IMR-90 (cell line): Measurements from ENCODE around the gene SSBP3. TPM values are rescaled to one million over a fixed set of nuclear protein-coding genes. Genes with fewer than 3 reads are reported as not detected.

Experiments
- ATAC-seq: fragments of 200-7000 bp; cut with Tn5 transposase; 2 replicates; pipeline ENCODE4 v1.9.1; 2020; ENCODE audit warnings: low read depth, mild to moderate bottlenecking, moderate library complexity
- BruUV-seq: library from RNA; stranded (reverse); fragments of 400-500 nt; replicated peaks from 2 replicates; lab custom pipeline; 2021; lab: Mats Ljungman, UMichigan
- CTCF ChIA-PET: fragments of 300-600 bp; formaldehyde crosslinking; extraction: SDS; loops from one replicate; lab custom pipeline; 2021; ENCODE audit warnings: antibody characterized with exemption; lab: Yijun Ruan, JAX
- POLR2A ChIA-PET: fragments of 300-600 bp; sonication (Branson Sonifier 250); formaldehyde crosslinking; loops from one replicate; lab custom pipeline; 2022; ENCODE audit warnings: antibody characterized with exemption; ENCODE audit not compliant: unreplicated experiment; lab: Charles Lee
- DNase-seq: peaks from one replicate; pipeline ENCODE4 v3.0.0; 2013
- H2AFZ ChIP-seq: replicated peaks from 2 replicates; pipeline ENCODE3; 2013; ENCODE audit warnings: low read length, mild to moderate bottlenecking; ENCODE audit not compliant: poor library complexity
- H2AK5ac ChIP-seq: 2 replicates; pipeline ENCODE4 v1.6.1; 2013; ENCODE audit warnings: low read depth, low read length, inconsistent platforms
- H2AK9ac ChIP-seq: replicated peaks from 2 replicates; pipeline ENCODE3; 2013; ENCODE audit warnings: mild to moderate bottlenecking, low read depth, low read length, moderate library complexity; ENCODE audit not compliant: poor library complexity
- H2BK120ac ChIP-seq: 2 replicates; pipeline ENCODE4 v1.6.1; 2013; ENCODE audit warnings: low read depth, low read length, inconsistent platforms
- H2BK15ac ChIP-seq: 3 replicates; pipeline ENCODE4 v1.6.1; 2013; ENCODE audit warnings: low read depth, low read length, inconsistent platforms
- H2BK20ac ChIP-seq: 2 replicates; pipeline ENCODE4 v1.6.1; 2013; ENCODE audit warnings: low read depth, mild to moderate bottlenecking, inconsistent platforms, low read length, moderate library complexity
- H2BK5ac ChIP-seq: 2 replicates; pipeline ENCODE4 v1.6.1; 2013; ENCODE audit warnings: mild to moderate bottlenecking, low read depth, low read length, inconsistent platforms; ENCODE audit not compliant: poor library complexity, severe bottlenecking
- H3K14ac ChIP-seq: replicated peaks from 2 replicates; pipeline ENCODE4 v1.6.1; 2013; ENCODE audit warnings: low read depth, low read length, inconsistent platforms
- H3K18ac ChIP-seq: 2 replicates; pipeline ENCODE4 v1.6.1; 2013; ENCODE audit warnings: low read depth, low read length, control low read depth
- H3K23ac ChIP-seq: 2 replicates; pipeline ENCODE4 v1.6.1; 2013; ENCODE audit warnings: low read depth, low read length, inconsistent platforms
- H3K27ac ChIP-seq: 2 replicates; pipeline ENCODE4 v1.5.1; 2013; ENCODE audit warnings: mild to moderate bottlenecking, control low read depth, low read length; ENCODE audit not compliant: insufficient read depth
- H3K27me3 ChIP-seq: 2 replicates; pipeline ENCODE4 v1.6.1; 2013; ENCODE audit warnings: low read length; ENCODE audit not compliant: control insufficient read depth, insufficient read depth
- H3K36me3 ChIP-seq: 2 replicates; pipeline ENCODE4 v1.6.1; 2013; ENCODE audit warnings: low read length, mixed read lengths; ENCODE audit not compliant: control insufficient read depth, insufficient read depth
- H3K4ac ChIP-seq: 2 replicates; pipeline ENCODE4 v1.6.1; 2013; ENCODE audit warnings: low read depth, low read length, inconsistent platforms
- H3K4me1 ChIP-seq: 2 replicates; pipeline ENCODE4 v1.6.1; 2013; ENCODE audit warnings: low read length, mixed read lengths; ENCODE audit not compliant: control insufficient read depth, insufficient read depth
- H3K4me2 ChIP-seq: 2 replicates; pipeline ENCODE4 v1.6.1; 2013; ENCODE audit warnings: low read depth, mild to moderate bottlenecking, control low read depth, low read length, moderate library complexity
- H3K4me3 ChIP-seq: 2 replicates; pipeline ENCODE4 v1.5.1; 2013; ENCODE audit warnings: low read depth, mild to moderate bottlenecking, control low read depth, low read length, moderate library complexity; ENCODE audit not compliant: insufficient read depth
- H3K56ac ChIP-seq: 2 replicates; pipeline ENCODE4 v1.6.1; 2013; ENCODE audit warnings: low read length, inconsistent platforms; ENCODE audit not compliant: insufficient read depth; ENCODE audit errors: extremely low read depth
- H3K79me1 ChIP-seq, 2 experiments: 2 replicates each; pipeline ENCODE4 v1.6.1; 2013; ENCODE audit warnings: low read length in 2 of 2, inconsistent platforms in 1 of 2, low read depth in 1 of 2
- H3K9ac ChIP-seq: 2 replicates; pipeline ENCODE4 v1.6.1; 2013; ENCODE audit warnings: low read depth, low read length, control low read depth
- H3K9me1 ChIP-seq: 2 replicates; pipeline ENCODE4 v1.6.1; 2013; ENCODE audit warnings: low read length, inconsistent platforms; ENCODE audit not compliant: insufficient read depth
- H3K9me3 ChIP-seq: 2 replicates; pipeline ENCODE4 v1.6.1; 2013; ENCODE audit warnings: low read length; ENCODE audit not compliant: control insufficient read depth, insufficient read depth
- H4K20me1 ChIP-seq: 2 replicates; pipeline ENCODE4 v1.6.1; 2013; ENCODE audit warnings: low read length, inconsistent platforms; ENCODE audit not compliant: insufficient read depth
- H4K5ac ChIP-seq: 2 replicates; pipeline ENCODE4 v1.6.1; 2013; ENCODE audit warnings: mild to moderate bottlenecking, low read depth, low read length, control low read depth
- H4K8ac ChIP-seq, 2 experiments: 2 replicates each; pipeline ENCODE4 v1.6.1; 2013; ENCODE audit warnings: low read depth in 2 of 2, low read length in 2 of 2, control low read depth in 1 of 2, inconsistent platforms in 1 of 2
- H4K91ac ChIP-seq: 2 replicates; pipeline ENCODE4 v1.6.1; 2013; ENCODE audit warnings: low read depth, low read length, inconsistent platforms; ENCODE audit not compliant: insufficient read depth
- BHLHE40 ChIP-seq: fragments of 150-350 bp; IDR thresholded peaks from 2 replicates; pipeline ENCODE4 v1.6.1; 2016; ENCODE audit warnings: mild to moderate bottlenecking, low read depth, low read length
- CTCF ChIP-seq: conservative IDR thresholded peaks from 2 replicates; pipeline ENCODE4 v1.5.1; 2012; ENCODE audit warnings: mild to moderate bottlenecking, low read depth, low read length, improper control_type of control experiment
- MAZ ChIP-seq: IDR thresholded peaks from 2 replicates; pipeline ENCODE4 v1.6.1; 2012; ENCODE audit warnings: low read depth, mild to moderate bottlenecking, low read length, improper control_type of control experiment, moderate library complexity, borderline replicate concordance
- POLR2A ChIP-seq: IDR thresholded peaks from 2 replicates; pipeline ENCODE4 v1.6.1; 2012; ENCODE audit warnings: mild to moderate bottlenecking, low read depth, low read length
- RAD21 ChIP-seq: IDR thresholded peaks from 2 replicates; pipeline ENCODE4 v1.6.1; 2012; ENCODE audit warnings: low read length, improper control_type of control experiment
- USF2 ChIP-seq: fragments of 150-350 bp; IDR thresholded peaks from 2 replicates; pipeline ENCODE4 v1.6.1; 2017; ENCODE audit warnings: mild to moderate bottlenecking, antibody characterized with exemption, low read length, low read depth
- WGBS, 2 experiments: methylation state at CpG; one replicate each; pipeline versions ENCODE4 v1.1.5 to v1.1.7; 2013; ENCODE audit warnings: missing lambda C conversion rate in 2 of 2; ENCODE audit not compliant: insufficient read length in 1 of 2; ENCODE audit errors: extremely low coverage in 2 of 2; 5-methylcytosine and 5-hydroxymethylcytosine counted together
- dilution Hi-C: fragments of 300-500 bp; cut with HindIII; formaldehyde crosslinking; loops from one replicate; pipeline ENCODE4 v1.14.3; 2018; ENCODE audit warnings: low sequenced_read_pairs; ENCODE audit not compliant: unreplicated experiment
- in situ Hi-C: fragments of 300-500 bp; cut with MboI; formaldehyde crosslinking; loops from 3 replicates; pipeline ENCODE4 v1.14.3; 2019; ENCODE audit warnings: low sequenced_read_pairs, inconsistent platforms, mixed read lengths
- intact Hi-C: fragments of 100-400 bp; cut with micrococcal nuclease; formaldehyde crosslinking; loops from 2 replicates; pipeline ENCODE4 v1.10.0; 2022
- polyA plus RNA-seq, 3 experiments: library from polyadenylated mRNA; depleted of rRNA; stranded (reverse); fragments of >200 nt; gene quantifications; 2 replicates each; pipeline ENCODE4 v1.2.3, GENCODE V29; 2012; ENCODE audit warnings: low replicate concordance in 1 of 3
- total RNA-seq: library from RNA; depleted of rRNA; stranded (reverse); fragments of >200 nt; gene quantifications from 2 replicates; pipeline ENCODE4 v1.2.3, GENCODE V29; 2012

The SSBP3 gene
- total and polyA plus RNA-seq, 2 of the 4 experiments (the other 2 are of a cell fraction) = 10.9 to 39.6 TPM

GRCh38 chr1:54273092-54273794 is 133.0 kb downstream of the SSBP3 start (continued):
- peak; percentile 87 for TF ChIP-seq CTCF
- TF ChIP-seq BHLHE40 = peak; percentile 97

- H3K4me1 ChIP-seq = peaks cover 46% of the 10 kb centered on the region
- H2BK120ac ChIP-seq = peak overlapping the region; percentile 50
- ChIA-PET POLR2A (no interaction called here), CTCF (interaction anchor here (0.7 to 1.6 kb wide), 10 partner anchors 11 to 217 kb away, joined by 3 to 7 read pairs (median 4); no protein-coding TSS in a partner anchor)
- 0 out of 3 replicates have a peak overlapping the region, but pooled peaks have one; percentile 0 for H2BK15ac ChIP-seq
- no TSS peak for BruUV-seq
- H3K36me3 ChIP-seq = peaks cover 3% of the 10 kb centered on the region; the same call in 1 of the 2 replicates
- H3K9me3 ChIP-seq = no peaks in the 10 kb centered on the region
- peak overlapping the region; percentile 70 for H3K4ac ChIP-seq
- no CpG with 5 or more reads among the region's 4 CpGs for WGBS, 2 experiments
- peak overlapping the region; percentile 16 to 59; a peak in 3 of 4 replicates for H4K8ac ChIP-seq
- H3K27me3 ChIP-seq = no peaks in the 10 kb centered on the region
- dilution Hi-C loops = no loop called here
- TF ChIP-seq POLR2A (0 out of 2 replicates have a peak, but pooled peaks have one; percentile 15), MAZ (0 out of 2 replicates have a peak, but pooled peaks have one; percentile 33), USF2 (no peak), RAD21 (no peak)
- peak overlapping the region; percentile 3; the same call in 1 of the 2 replicates for H3K23ac ChIP-seq
- peak overlapping the region; percentile 18; the same call in 1 of the 2 replicates for H3K4me2 ChIP-seq
- peak overlapping the region; percentile 30; the same call in 1 of the 2 replicates for H2BK20ac ChIP-seq
- peaks cover 22% of the 10 kb centered on the region for H3K9me1 ChIP-seq
- in situ Hi-C loops = no loop called here
- no peak for DNase-seq
- H2AFZ ChIP-seq = peak overlapping the region; percentile 88
- H2AK9ac ChIP-seq = peak overlapping the region; percentile 84
- H4K20me1 ChIP-seq = peaks cover 8% of the 10 kb centered on the region; the same call in 1 of the 2 replicates
- H2BK5ac ChIP-seq = peak overlapping the region; percentile 48
- H3K9ac ChIP-seq = peak overlapping the region; percentile 12
- no peak overlapping the region for H3K4me3 ChIP-seq
- peak overlapping the region; percentile 45 for H3K14ac ChIP-seq
- H3K79me1 ChIP-seq = peaks cover 27 to 92% of the 10 kb centered on the region in 2 experiments
- H3K27ac ChIP-seq = peak overlapping the region; percentile 63
- H4K91ac ChIP-seq = peak overlapping the region; percentile 67
- intact Hi-C loops = loop anchor here (1.0 to 2.0 kb wide), 6 partner anchors 62 to 217 kb away; no protein-coding TSS in a partner anchor
- H3K56ac ChIP-seq = no peak overlapping the region
- peak overlapping the region; percentile 5; the same call in 1 of the 2 replicates for H4K5ac ChIP-seq
- H2AK5ac ChIP-seq = peak overlapping the region; percentile 20; the same call in 1 of the 2 replicates
- peak overlapping the region; percentile 12; the same call in 1 of the 2 replicates for H3K18ac ChIP-seq
- no peak for ATAC-seq
Observed at GRCh38 chr1:54272772-54273091, 133.5 kb downstream of the SSBP3 start.
